ENCODE measurements around the gene RPL13.
"Not testable (repeated sequence)": the region's sequence is repeated elsewhere in the genome, so short reads cannot be mapped to it uniquely, and the experiment has no call there.

Gene RPL13

GRCh38 chr16:89577055-89577759, 16.7 kb downstream of the RPL13 start:
- DNase-seq (ENCODE audit: low spot score) = no peak

- DNase-seq (ENCODE audit: low spot score) = no peak
Observed at GRCh38 chr16:89579351-89579750, 18.9 kb downstream of the RPL13 start.

- no peak for DNase-seq (ENCODE audit: low spot score)
Observed at GRCh38 chr16:89581045-89581695, 20.7 kb downstream of the RPL13 start.

GRCh38 chr16:89581861-89582563, 21.5 kb downstream of the RPL13 start:
- DNase-seq (ENCODE audit: low spot score) = no peak

- DNase-seq (ENCODE audit: low spot score) = no peak
Observed at GRCh38 chr16:89582614-89583196, 22.2 kb downstream of the RPL13 start.

- no peak for DNase-seq (ENCODE audit: low spot score)
Observed at GRCh38 chr16:89583197-89583894, 22.9 kb downstream of the RPL13 start.

GRCh38 chr16:89583895-89584644, 23.6 kb downstream of the RPL13 start:
- no peak for DNase-seq (ENCODE audit: low spot score)

GRCh38 chr16:89584768-89585549, 24.5 kb downstream of the RPL13 start:
- no peak for DNase-seq (ENCODE audit: low spot score)

- no peak for DNase-seq (ENCODE audit: low spot score)
Observed at GRCh38 chr16:89586218-89586617, 25.7 kb downstream of the RPL13 start.

GRCh38 chr16:89586853-89587252, 26.4 kb downstream of the RPL13 start:
- no peak for DNase-seq (ENCODE audit: low spot score)

GRCh38 chr16:89587676-89588075, 27.2 kb downstream of the RPL13 start:
- DNase-seq (ENCODE audit: low spot score) = not testable (repeated sequence)

- DNase-seq (ENCODE audit: low spot score) = no peak
Observed at GRCh38 chr16:89588413-89589109, 28.1 kb downstream of the RPL13 start.

- no peak for DNase-seq (ENCODE audit: low spot score)
Observed at GRCh38 chr16:89589241-89589926, 28.9 kb downstream of the RPL13 start.

GRCh38 chr16:89593841-89594240, 33.4 kb downstream of the RPL13 start:
- DNase-seq (ENCODE audit: low spot score) = no peak

- DNase-seq (ENCODE audit: low spot score) = no peak
Observed at GRCh38 chr16:89595330-89596060, 35.0 kb downstream of the RPL13 start.

GRCh38 chr16:89596061-89596689, 35.7 kb downstream of the RPL13 start:
- DNase-seq (ENCODE audit: low spot score) = no peak

GRCh38 chr16:89596957-89597649, 36.6 kb downstream of the RPL13 start:
- no peak for DNase-seq (ENCODE audit: low spot score)

GRCh38 chr16:89598199-89598598, 37.7 kb downstream of the RPL13 start:
- DNase-seq (ENCODE audit: low spot score) = no peak

Measured in LoVo (cell line).